Stomach smooth muscle (tissue), 2 donors: ENCODE results near the gene RANBP9.

Source experiments
- H3K27ac ChIP-seq: one replicate; pipeline ENCODE4 v1.7.0; 2013; ENCODE audit warnings: mild to moderate bottlenecking, low read length, inconsistent platforms
- H3K27me3 ChIP-seq, 2 donors: one replicate each; pipeline ENCODE4 v1.7.0; 2013; ENCODE audit warnings: low read length in 2 of 2; ENCODE audit not compliant: insufficient read depth in 2 of 2, control insufficient read depth in 1 of 2
- H3K36me3 ChIP-seq, 2 donors: one replicate each; pipeline ENCODE4 v1.7.0; 2013; ENCODE audit warnings: low read length in 2 of 2; ENCODE audit not compliant: control insufficient read depth in 2 of 2, insufficient read depth in 2 of 2
- H3K4me1 ChIP-seq: one replicate; pipeline ENCODE4 v1.7.0; 2013; ENCODE audit warnings: low read length; ENCODE audit not compliant: control insufficient read depth, insufficient read depth
- H3K4me3 ChIP-seq, 2 donors: one replicate each; pipeline ENCODE4 v1.7.0; 2013; ENCODE audit warnings: low read length in 2 of 2
- H3K9ac ChIP-seq, 2 donors: one replicate each; pipeline ENCODE4 v1.7.0; 2013; ENCODE audit warnings: low read length in 2 of 2, mild to moderate bottlenecking in 1 of 2
- H3K9me3 ChIP-seq, 2 donors: one replicate each; pipeline ENCODE4 v1.7.0; 2013; ENCODE audit warnings: low read length in 2 of 2; ENCODE audit not compliant: control insufficient read depth in 2 of 2
- donor health status: healthy.
- donor health status: Pancreatic carcinoma.

Gene RANBP9

GRCh38 chr6:13678255-13678983 lies 33.2 kb downstream of the RANBP9 start:
- Histone ChIP-seq H3K36me3 (no peaks in the 10 kb centered on the region), H3K4me1 (no peaks in the 10 kb centered on the region), H3K27me3 (no peaks in the 10 kb centered on the region), H3K9ac (no peak overlapping the region), H3K27ac (no peak overlapping the region), H3K9me3 (peaks cover 0 to 12% of the 10 kb centered on the region in 2 donors), H3K4me3 (no peak overlapping the region)

- Histone ChIP-seq H3K4me1 (no peaks in the 10 kb centered on the region), H3K27ac (no peak overlapping the region), H3K9me3 (peaks cover 0 to 12% of the 10 kb centered on the region in 2 donors), H3K36me3 (no peaks in the 10 kb centered on the region), H3K9ac (no peak overlapping the region), H3K27me3 (no peaks in the 10 kb centered on the region), H3K4me3 (no peak overlapping the region)
Observed at GRCh38 chr6:13677878-13678254, 33.8 kb downstream of the RANBP9 start.

- Histone ChIP-seq H3K27ac (no peak overlapping the region), H3K4me1 (peaks cover 3% of the 10 kb centered on the region), H3K27me3 (no peaks in the 10 kb centered on the region)
Observed at GRCh38 chr6:13676551-13677156, 35.0 kb downstream of the RANBP9 start.

GRCh38 chr6:13674533-13675190 lies 37.0 kb downstream of the RANBP9 start:
- Histone ChIP-seq H3K9ac (no peak overlapping the region), H3K9me3 (peaks cover 0 to 12% of the 10 kb centered on the region in 2 donors), H3K27me3 (no peaks in the 10 kb centered on the region), H3K36me3 (no peaks in the 10 kb centered on the region), H3K27ac (no peak overlapping the region), H3K4me1 (peaks cover 3% of the 10 kb centered on the region), H3K4me3 (no peak overlapping the region)

More at GRCh38 chr6:13676551-13677156, 35.0 kb downstream of the RANBP9 start:
- Histone ChIP-seq H3K4me3 (no peak overlapping the region), H3K9me3 (peaks cover 0 to 12% of the 10 kb centered on the region in 2 donors), H3K36me3 (no peaks in the 10 kb centered on the region), H3K9ac (no peak overlapping the region)

- no peak overlapping the region for H3K4me3 ChIP-seq
- H3K27me3 ChIP-seq, result no peaks in the 10 kb centered on the region
- no peaks in the 10 kb centered on the region for H3K36me3 ChIP-seq
- peaks cover 0 to 12% of the 10 kb centered on the region in 2 donors for H3K9me3 ChIP-seq
- no peak overlapping the region for H3K9ac ChIP-seq
- H3K4me1 ChIP-seq, result peaks cover 3% of the 10 kb centered on the region
- no peak overlapping the region for H3K27ac ChIP-seq
Observed at GRCh38 chr6:13673825-13674444, 37.7 kb downstream of the RANBP9 start.

- Histone ChIP-seq H3K36me3 (no peaks in the 10 kb centered on the region), H3K9me3 (peaks cover 0 to 12% of the 10 kb centered on the region in 2 donors), H3K4me1 (peaks cover 3% of the 10 kb centered on the region), H3K9ac (no peak overlapping the region), H3K27me3 (no peaks in the 10 kb centered on the region), H3K27ac (no peak overlapping the region), H3K4me3 (no peak overlapping the region)
Observed at GRCh38 chr6:13673368-13673767, 38.3 kb downstream of the RANBP9 start.

GRCh38 chr6:13672904-13673303 lies 38.7 kb downstream of the RANBP9 start:
- Histone ChIP-seq H3K9me3 (peaks cover 0 to 12% of the 10 kb centered on the region in 2 donors), H3K9ac (no peak overlapping the region), H3K27me3 (no peaks in the 10 kb centered on the region), H3K36me3 (no peaks in the 10 kb centered on the region), H3K27ac (no peak overlapping the region), H3K4me1 (peaks cover 3% of the 10 kb centered on the region), H3K4me3 (no peak overlapping the region)

GRCh38 chr6:13671548-13672127 lies 40.0 kb downstream of the RANBP9 start:
- H3K27ac ChIP-seq, result no peak overlapping the region
- H3K27me3 ChIP-seq, result no peaks in the 10 kb centered on the region
- peaks cover 0 to under 1% of the 10 kb centered on the region in 2 donors for H3K9me3 ChIP-seq

GRCh38 chr6:13669476-13669875 lies 42.2 kb downstream of the RANBP9 start:
- no peak overlapping the region for H3K9ac ChIP-seq
- H3K36me3 ChIP-seq, result no peaks in the 10 kb centered on the region
- no peak overlapping the region for H3K27ac ChIP-seq
- H3K27me3 ChIP-seq, result no peaks in the 10 kb centered on the region
- peaks cover 3% of the 10 kb centered on the region for H3K4me1 ChIP-seq
- no peaks in the 10 kb centered on the region for H3K9me3 ChIP-seq
- no peak overlapping the region for H3K4me3 ChIP-seq

More at GRCh38 chr6:13671548-13672127, 40.0 kb downstream of the RANBP9 start:
- Histone ChIP-seq H3K4me3 (no peak overlapping the region), H3K9ac (no peak overlapping the region), H3K4me1 (peaks cover 3% of the 10 kb centered on the region), H3K36me3 (no peaks in the 10 kb centered on the region)

GRCh38 chr6:13668291-13668928 lies 43.2 kb downstream of the RANBP9 start:
- H3K4me3 ChIP-seq, result no peak overlapping the region
- peaks cover 3% of the 10 kb centered on the region for H3K4me1 ChIP-seq
- H3K36me3 ChIP-seq, result no peaks in the 10 kb centered on the region
- no peak overlapping the region for H3K27ac ChIP-seq
- H3K9ac ChIP-seq, result no peak overlapping the region
- no peaks in the 10 kb centered on the region for H3K27me3 ChIP-seq
- no peaks in the 10 kb centered on the region for H3K9me3 ChIP-seq
